HG03175 (cell line): Measurements from ENCODE around the gene MINAR2.

ENCODE experiments used
- ATAC-seq: cut with Tn5 transposase; IDR thresholded peaks from one replicate; pipeline ENCODE4 v1.9.1; 2021; ENCODE audit warnings: mild to moderate bottlenecking, moderate library complexity; ENCODE audit not compliant: unreplicated experiment

The MINAR2 gene

DNA sequence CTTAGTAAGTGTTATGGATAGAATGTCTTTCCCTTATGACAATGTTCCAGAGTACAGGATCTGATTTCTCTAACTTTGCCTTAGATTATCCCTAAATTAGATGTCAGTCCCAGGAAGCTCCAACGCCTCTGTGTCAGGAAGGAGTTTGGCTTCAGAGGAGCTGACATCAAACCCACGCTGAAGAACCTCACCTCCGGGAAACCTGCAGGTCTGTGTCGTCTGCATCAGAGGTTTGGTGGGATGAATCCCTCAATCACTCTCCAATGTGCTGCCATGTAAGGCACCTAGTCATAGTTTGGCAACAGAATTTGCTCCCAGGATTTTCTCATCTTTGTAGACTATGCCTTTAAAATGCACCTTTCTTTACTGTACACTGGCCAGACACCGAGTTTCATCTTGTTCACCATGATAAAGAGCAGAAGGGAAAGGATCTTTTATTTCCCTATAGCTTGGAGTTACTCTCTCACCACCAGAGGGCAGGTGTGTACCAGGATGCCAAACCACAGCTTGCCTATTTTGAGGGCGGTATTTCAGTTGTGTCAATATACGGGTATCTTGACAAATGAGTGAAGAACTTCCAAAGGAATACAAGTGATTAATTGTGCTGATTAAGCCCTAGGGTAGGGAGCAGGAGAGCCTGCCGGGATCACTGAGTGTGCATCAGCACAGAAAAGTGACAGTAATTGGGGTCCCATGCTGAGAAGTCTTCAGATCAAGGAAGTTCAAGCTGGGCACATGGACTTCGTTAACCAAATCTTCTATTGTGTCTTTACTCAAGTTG, 23.4 kb downstream of the MINAR2 start:
- peak; percentile 63 for ATAC-seq

DNA sequence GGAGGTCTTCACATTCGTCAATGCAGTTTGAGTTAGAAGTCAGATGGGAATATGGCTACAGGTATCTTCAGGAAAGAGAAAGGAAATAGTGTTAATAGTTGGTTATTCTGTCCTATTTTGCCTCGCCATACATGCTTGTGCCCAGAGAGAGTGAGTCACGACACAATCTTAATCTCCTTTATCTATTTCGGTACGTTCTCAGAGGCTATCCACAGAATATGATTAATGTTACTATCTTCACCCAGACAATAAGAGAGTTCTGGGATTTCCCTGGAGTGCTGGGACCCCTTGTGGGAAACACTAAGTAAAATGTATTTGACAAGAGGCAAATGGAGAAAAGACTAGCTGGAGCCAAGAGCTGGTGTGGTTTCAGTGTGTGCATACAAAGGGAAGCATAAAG, 25.5 kb downstream of the MINAR2 start:
- no peak for ATAC-seq

- no peak for ATAC-seq
These were observed 33.7 kb downstream of the MINAR2 start for GRCh38 chr5:129781594-129781993.

- ATAC-seq, result no peak
These were observed 55.5 kb downstream of the MINAR2 start for GRCh38 chr5:129803403-129803802.

DNA sequence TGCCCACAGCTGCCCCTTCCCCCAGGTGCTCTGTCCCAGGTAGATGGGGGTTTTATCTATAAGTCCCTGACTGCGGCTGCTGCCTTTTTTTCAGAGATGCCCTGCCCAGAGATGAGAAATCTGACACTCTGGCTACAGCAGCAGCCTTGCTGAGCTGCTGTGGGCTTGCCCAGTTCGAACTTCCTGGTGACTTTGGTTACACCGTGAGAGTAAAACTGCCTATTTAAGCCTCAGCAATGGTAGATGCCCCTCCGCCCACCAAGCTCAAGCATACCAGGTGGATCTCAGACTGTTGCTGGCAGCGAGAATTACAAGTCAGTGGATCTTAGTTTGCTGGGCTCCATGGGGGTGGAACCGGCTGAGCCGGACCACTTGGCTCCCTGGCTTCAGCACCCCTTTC, 56.8 kb downstream of the MINAR2 start:
- ATAC-seq, result no peak

DNA sequence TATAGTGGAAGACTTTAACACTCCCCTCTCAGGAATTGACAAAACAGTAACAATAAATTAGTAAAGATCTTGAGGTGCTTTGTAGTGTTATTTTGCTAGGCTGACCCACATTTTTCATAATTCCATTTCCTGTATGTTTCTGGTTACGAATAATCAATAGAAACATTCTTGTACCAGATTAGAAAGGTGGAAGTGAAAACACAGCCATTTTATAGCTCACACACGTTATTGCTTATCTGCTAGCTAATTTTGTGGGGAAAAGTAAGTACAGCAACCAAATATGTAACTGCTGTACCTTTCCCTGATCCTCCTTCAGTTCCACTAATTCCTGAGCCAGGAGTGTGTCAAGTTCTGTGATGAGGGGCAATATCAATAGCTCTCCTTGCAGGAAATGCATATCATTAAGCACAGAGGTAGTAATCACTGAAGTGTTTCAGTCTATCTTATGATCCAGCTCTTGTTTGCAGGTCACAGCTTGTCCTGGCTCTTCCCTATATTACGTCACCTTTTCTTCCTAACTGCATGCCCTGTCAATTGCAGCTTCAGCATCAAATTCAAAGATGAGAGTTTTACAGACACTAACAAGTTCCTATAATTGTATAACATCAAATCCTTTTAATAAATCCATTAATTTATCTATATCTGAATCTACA, 59.4 kb downstream of the MINAR2 start:
- ATAC-seq, result no peak
